CD4-positive, alpha-beta T cell treated with Interleukin-21 for 1 hour (primary cell): ENCODE data around the gene EFNA2.
A peak's percentile ranks its signal among the peaks of the same experiment; 100 is the strongest.
"Not testable (repeated sequence)": the region's sequence is repeated elsewhere in the genome, so short reads cannot be mapped to it uniquely, and the experiment has no call there.

ENCODE experiments used
- DNase-seq: peaks from one replicate; pipeline ENCODE4 v3.0.0-alpha.2; 2020

The EFNA2 gene

GRCh38 chr19:1285737-1286360, at the start of gene EFNA2:
EFNA2 (plus strand) TSS chr19:1285873; CDS start chr19:1286169, 296 bp downstream.
- DNase-seq = no peak

DNA sequence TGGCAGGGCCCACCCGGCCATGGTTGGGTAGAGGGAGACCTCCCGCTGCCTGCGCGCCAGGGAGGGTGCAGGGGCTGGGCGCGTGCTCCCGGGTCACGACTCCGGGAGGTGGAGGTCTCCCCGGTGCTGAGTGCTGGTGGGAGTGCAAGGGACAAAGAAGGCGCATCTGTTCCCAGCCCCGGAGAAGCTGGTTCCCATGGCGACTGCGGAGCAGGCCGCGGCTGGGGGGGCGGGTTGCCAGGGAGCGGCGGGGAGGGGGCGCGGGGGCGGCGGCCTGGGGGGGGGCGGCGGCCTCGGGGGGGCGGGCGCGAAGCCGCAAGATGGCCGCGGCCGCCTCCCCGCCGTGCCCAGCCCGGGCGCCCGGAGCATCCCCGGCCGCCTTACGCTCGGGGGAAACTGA, 49.1 kb upstream of the EFNA2 start:
- no peak for DNase-seq

DNA sequence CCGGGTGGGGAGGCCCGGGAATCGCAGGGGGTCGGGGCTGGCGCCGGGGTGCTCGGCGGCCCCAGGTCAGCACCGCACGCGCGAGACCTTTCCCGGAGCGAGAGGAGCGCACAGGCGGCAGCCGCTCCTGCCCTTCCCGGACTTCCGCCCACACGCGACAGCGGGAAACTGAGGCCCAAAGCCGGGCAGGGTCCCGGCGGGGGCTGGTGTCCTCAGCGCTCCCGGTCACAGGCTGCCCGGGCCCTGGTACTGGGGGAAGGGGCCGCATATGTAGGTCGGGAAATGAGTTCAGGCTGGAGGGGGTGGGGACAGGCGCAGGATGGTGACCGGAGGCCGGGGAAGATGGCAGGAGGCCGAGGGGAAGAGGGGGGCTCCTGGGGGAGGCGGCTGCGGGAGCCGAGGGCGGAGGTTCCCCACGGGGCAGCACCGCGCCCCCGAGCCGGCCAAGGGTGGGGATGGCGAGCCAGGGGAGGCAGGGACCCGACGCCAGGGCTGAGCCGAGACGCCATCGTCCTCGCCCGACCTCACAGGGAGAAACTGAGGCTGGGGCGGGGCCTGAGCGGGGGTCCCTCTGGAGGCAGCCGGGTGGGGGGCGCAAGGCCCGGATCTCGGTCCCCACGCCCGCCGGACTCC, 48.5 kb upstream of the EFNA2 start:
- DNase-seq = no peak

- peak; percentile 41 for DNase-seq
Observed at GRCh38 chr19:1237754-1238368, 47.8 kb upstream of the EFNA2 start, which contains the start of gene CBARP. CBARP (minus strand) TSS chr19:1238005; CDS start chr19:1236100, 1,905 bp downstream.

- DNase-seq = no peak
Observed at GRCh38 chr19:1238369-1239303, 47.0 kb upstream of the EFNA2 start.

DNA sequence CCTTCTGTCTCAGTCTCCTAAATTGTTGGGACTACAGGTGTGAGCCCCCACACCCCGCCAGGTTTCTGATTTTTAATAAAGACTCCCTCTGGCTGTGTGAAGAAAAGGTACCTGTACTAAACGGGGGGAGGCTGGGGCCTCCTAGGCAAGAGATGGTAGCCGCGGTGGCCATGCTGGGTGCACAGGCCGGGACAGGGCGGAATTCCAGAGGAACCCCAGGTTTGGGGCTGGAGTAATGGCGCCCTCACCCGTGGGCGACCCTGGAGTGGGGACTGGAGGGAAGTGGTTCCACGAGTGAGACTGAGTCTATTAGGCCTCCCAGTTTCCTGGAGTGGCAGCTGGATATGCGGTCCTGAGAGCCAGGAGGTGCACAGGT, 46.3 kb upstream of the EFNA2 start:
- DNase-seq = no peak

DNA sequence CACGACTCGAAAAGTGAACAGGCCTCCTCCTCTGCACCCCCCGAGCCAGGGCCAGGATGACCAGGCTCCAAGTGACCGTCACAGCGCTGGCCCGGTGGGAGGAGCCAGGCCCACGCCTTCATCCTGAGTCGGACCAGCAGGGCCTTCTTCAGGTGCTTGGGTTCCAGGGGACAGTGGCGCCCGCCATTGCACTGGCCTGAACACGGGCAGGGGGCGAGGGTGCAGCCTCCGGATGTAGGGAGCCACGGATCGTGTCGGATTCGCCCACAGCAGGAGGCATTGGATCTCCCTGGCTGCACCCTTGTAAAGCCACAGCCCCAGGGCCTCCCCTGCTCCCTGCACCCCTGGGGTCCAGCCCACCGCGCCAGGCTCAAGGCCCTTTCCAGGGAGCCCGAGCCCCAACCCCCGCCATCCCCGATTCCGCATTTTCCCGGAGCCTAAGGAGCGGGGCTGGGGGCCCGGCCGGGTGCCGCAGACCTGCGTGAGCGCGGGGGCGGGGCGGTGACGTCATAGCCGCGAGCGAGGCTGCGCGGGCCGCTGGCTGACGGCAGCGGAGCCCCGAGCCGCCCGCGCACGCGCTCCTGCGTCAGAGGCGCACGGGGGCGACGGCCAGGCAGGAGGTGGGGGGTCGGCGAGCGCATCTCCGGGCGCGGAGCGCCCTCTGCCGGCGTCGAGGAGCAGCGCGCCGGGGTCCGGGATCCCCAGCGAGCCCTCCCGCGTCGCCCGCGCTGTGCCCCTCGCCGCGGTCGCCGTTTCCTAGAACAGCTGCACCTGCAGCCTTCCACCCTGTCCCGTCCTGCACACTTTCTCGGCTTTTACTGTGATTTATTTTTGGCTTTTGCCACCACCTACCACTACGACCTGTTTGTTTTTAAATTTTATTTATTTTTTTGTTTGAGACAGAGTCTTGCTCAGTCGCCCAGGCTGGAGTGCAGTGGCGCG, 45.6 kb upstream of the EFNA2 start:
- peak; percentile 91 for DNase-seq

DNA sequence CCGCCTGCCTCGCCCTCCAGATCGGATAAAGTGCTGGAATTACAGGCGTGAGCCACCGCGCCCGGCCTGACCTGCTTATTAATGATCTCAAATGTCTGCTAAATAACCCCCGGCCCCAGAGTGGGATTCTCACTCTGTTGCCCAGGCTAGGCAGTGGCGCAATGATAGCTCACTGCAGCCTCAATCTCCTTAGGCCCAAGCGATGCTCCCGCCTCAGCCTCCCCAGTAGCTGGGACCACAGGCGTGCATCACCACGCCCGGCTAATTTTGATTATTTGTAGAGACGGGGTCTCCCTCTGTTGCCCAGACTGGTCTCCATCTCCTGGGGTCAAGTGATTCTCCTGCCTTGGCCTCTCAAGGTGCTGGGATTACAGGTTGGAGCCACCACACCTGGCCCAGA, 44.7 kb upstream of the EFNA2 start:
- no peak for DNase-seq

DNA sequence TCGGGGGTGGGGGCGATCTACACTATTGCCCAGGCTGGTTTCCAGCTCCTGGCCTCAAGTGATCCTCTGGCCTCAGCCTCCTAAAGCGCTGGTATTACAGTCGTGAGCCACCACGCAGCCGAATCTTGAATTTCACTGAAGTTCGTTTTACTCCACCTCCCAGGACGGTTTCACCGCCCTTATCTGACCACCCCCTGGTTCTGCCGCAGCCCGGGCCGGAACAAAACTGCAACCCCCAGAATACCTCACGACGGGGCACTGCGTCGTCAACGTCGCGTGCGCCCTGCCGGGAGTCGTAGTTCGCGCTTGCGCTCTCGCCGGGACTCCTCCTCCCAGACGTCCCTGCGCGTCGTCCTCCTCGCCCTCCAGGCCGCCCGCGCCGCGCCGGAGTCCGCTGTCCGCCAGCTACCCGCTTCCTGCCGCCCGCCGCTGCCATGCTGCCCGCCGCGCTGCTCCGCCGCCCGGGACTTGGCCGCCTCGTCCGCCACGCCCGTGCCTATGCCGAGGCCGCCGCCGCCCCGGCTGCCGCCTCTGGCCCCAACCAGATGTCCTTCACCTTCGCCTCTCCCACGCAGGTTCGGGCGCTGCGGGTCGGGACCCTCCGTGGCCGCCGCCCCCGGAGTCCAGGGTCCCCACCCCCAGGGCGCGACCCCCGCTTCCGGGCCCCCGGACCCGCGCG, 44.1 kb upstream of the EFNA2 start, which contains the start of gene ATP5F1D:
Gene ATP5F1D, plus strand, starts transcription at position 335 of the 679 bp plus-strand sequence. Its CDS starts 100 bp downstream, at position 435.
- peak; percentile 93 for DNase-seq

DNA sequence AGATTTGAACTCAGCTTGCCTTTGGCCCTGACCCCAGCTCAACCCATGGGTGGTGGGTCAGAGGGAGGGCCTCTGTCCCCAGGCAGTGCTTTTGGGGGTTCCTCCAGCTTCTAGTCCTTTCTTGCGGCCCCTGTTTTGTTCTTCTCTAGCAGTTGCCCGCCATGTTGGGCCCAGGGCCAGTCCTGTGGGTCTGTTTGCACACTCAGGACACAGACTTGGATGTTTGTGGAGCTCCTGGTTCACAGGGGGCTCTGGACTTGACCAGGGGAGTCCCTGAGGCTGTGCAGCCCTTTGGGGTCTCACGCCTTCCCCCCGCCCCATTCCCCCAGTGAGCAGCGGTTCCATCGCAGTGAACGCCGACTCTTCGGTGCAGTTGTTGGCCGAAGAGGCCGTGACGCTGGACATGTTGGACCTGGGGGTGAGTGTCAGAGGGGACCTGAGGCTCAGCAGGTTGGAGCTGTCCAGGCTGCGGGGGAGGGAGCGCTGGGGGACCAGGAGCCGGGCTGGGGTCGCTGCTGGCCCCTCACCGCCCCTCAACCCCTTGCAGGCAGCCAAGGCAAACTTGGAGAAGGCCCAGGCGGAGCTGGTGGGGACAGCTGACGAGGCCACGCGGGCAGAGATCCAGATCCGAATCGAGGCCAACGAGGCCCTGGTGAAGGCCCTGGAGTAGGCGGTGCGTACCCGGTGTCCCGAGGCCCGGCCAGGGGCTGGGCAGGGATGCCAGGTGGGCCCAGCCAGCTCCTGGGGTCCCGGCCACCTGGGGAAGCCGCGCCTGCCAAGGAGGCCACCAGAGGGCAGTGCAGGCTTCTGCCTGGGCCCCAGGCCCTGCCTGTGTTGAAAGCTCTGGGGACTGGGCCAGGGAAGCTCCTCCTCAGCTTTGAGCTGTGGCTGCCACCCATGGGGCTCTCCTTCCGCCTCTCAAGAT, 41.6 kb upstream of the EFNA2 start:
- DNase-seq = peak; percentile 88

DNA sequence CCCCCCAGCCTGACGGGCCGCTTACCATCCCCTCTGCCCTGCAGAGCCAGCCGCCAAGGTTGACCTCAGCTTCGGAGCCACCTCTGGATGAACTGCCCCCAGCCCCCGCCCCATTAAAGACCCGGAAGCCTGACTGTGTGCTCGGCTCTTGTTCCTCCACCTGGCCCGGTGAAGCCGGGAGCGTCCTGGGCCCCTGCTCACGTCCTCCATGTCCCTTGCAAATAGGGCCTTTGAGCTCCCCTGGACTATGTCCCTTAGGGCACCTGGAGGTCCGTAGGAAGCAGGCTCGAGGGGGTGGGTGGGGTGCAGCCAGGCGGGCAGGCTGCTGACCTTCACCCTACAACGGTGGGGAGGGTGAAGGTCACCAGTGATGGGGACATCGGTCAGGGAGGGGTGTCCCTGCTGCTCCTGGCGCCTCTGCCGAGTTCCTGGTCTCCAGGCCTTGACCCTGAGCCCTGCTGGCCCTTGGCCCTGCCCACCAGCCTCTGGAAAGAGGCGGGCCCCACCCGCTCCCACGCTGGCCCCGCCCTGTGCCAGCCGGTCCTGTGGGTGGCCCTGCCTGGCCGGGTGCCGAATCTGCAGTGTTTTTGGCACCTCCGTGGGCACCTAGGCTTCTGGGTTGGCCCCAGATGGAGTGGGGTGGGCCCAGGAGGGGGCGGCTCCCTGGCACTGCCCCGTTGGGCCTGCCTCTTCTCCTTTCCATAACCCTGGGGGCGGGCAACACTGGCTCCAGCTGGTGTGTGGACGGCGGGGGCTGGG, 40.8 kb upstream of the EFNA2 start:
- peak; percentile 55 for DNase-seq

GRCh38 chr19:1245494-1246264, 40.0 kb upstream of the EFNA2 start:
- DNase-seq = no peak

GRCh38 chr19:1246265-1247087, 39.2 kb upstream of the EFNA2 start:
- not testable (repeated sequence) for DNase-seq

- no peak for DNase-seq
Observed at GRCh38 chr19:1247748-1248138, 37.9 kb upstream of the EFNA2 start.

DNA sequence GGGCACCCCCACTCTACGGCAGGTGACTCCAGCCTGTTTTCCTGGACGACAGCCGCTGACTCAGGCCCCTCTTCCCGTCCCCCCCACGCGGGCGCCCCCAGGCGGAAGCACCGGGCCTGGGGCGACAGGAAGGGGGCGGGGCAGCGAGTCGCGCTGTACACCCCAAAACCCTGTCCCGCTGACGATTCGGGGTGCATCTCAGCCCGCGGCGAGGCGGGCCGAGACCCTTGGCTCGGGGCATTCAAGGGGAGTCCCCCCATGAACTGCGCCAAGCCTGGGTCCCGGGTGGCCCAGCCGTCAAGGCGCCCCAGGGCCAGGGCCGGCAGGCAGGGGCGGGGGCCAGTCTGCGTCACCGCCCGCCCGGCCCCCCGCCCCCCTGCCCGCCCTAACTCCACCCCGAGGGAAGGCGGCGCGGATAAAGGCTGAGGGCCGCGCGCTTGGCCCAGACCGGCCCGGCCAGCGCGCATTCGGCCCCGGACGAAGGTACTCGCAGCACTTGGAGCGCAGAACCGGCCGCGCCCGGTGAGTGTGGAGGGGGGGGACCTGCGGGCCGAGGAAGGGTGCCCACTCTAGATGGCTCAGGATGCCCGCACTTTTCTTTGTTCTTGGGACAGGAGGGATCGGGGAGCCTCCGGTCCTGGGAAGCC, 37.4 kb upstream of the EFNA2 start, which contains the start of gene MIDN:
Gene MIDN, plus strand, starts transcription at position 445 of the 647 bp plus-strand sequence. CDS start 1,714 bp downstream, outside the sequence.
- peak; percentile 82 for DNase-seq

- DNase-seq = peak; percentile 88
Observed at GRCh38 chr19:1248786-1249297, 36.8 kb upstream of the EFNA2 start.
